ENCODE measurements around the gene ZNF487. TPM values are rescaled to one million over a fixed set of nuclear protein-coding genes. Genes with fewer than 3 reads are reported as not detected.

Gene ZNF487
- total and polyA plus RNA-seq, 2 of the 13 experiments (the other 11 are each of a cell fraction or from before 2014, with no cell fraction given) = 7.4 to 8.8 TPM

GRCh38 chr10:43407576-43408330 lies 29.2 kb upstream of the ZNF487 start (continued):
- no peak for TF ChIP-seq SMAD1 (CRISPR knock-in tag; IDR thresholded peaks at IDR 0.05; ENCODE audit: borderline replicate concordance, low read depth)
- TF ChIP-seq HINFP (CRISPR knock-in tag; IDR thresholded peaks at IDR 0.05; ENCODE audit: low read depth) = no peak
- no peak for TF ChIP-seq MATR3 (CRISPR knock-in tag; IDR thresholded peaks at IDR 0.05)
- TF ChIP-seq CBX5 (CRISPR knock-in tag; IDR thresholded peaks at IDR 0.05; ENCODE audit: borderline replicate concordance) = no peak; the same call in 1 of the 2 replicates
- TF ChIP-seq ZNF607 (CRISPR knock-in tag; IDR thresholded peaks at IDR 0.05; ENCODE audit: borderline replicate concordance) = no peak
- TF ChIP-seq YEATS4 (CRISPR knock-in tag; IDR thresholded peaks at IDR 0.05; ENCODE audit: borderline replicate concordance) = peak; percentile 89; the same call in 1 of the 2 replicates
- no peak for TF ChIP-seq ZBTB7A (CRISPR knock-in tag; IDR thresholded peaks at IDR 0.05)
- TF ChIP-seq KIAA2018 (CRISPR knock-in tag; IDR thresholded peaks at IDR 0.05; ENCODE audit: borderline replicate concordance) = no peak
- TF ChIP-seq ZNF430 (CRISPR knock-in tag; IDR thresholded peaks at IDR 0.05) = no peak
- TF ChIP-seq ZNF10 (CRISPR knock-in tag; IDR thresholded peaks at IDR 0.05; ENCODE audit: borderline replicate concordance, low read depth) = no peak
- peak; percentile 85 for TF ChIP-seq ZFX (CRISPR knock-in tag; IDR thresholded peaks at IDR 0.05; ENCODE audit: low read depth)
- TF ChIP-seq KDM2A (CRISPR knock-in tag; IDR thresholded peaks at IDR 0.05; ENCODE audit: borderline replicate concordance, low read depth) = peak; percentile 86
- no peak for TF ChIP-seq MAFG (CRISPR knock-in tag; IDR thresholded peaks at IDR 0.05)
- no peak for TF ChIP-seq ZFP41 (CRISPR knock-in tag; IDR thresholded peaks at IDR 0.05; ENCODE audit: borderline replicate concordance)
- peak; percentile 76; the same call in 1 of the 2 replicates for TF ChIP-seq YEATS2 (CRISPR knock-in tag; IDR thresholded peaks at IDR 0.05; ENCODE audit: borderline replicate concordance)
- TF ChIP-seq CC2D1A (CRISPR knock-in tag; IDR thresholded peaks at IDR 0.05) = no peak
- TF ChIP-seq ZKSCAN1 (IDR thresholded peaks at IDR 0.05; ENCODE audit: low read length) = no peak

Measured in HepG2 (cell line).